Bone marrow (tissue), 2 donors: Measurements from ENCODE around the gene PCDH9.
"Not testable (repeated sequence)": the region's sequence is repeated elsewhere in the genome, so short reads cannot be mapped to it uniquely, and the experiment has no call there.

Experiments
- DNase-seq, 2 donors: peaks; one replicate each; lab custom pipeline; 2025; lab: John Stamatoyannopoulos, UW

The PCDH9 gene

GRCh38 chr13:66338542-66338941 lies 891.6 kb downstream of the PCDH9 start:
- DNase-seq = no peak

- no peak for DNase-seq
Measured at GRCh38 chr13:66335626-66336025, 894.5 kb downstream of the PCDH9 start.

- DNase-seq = no peak
Measured at GRCh38 chr13:66329988-66330451, 900.1 kb downstream of the PCDH9 start.

- no peak for DNase-seq
Measured at GRCh38 chr13:66328476-66328875, 901.7 kb downstream of the PCDH9 start.

GRCh38 chr13:66323745-66324347 lies 906.3 kb downstream of the PCDH9 start:
- no peak for DNase-seq

- no peak for DNase-seq
Measured at GRCh38 chr13:66322936-66323335, 907.2 kb downstream of the PCDH9 start.

- no peak for DNase-seq
Measured at GRCh38 chr13:66322193-66322740, 907.9 kb downstream of the PCDH9 start.

DNA sequence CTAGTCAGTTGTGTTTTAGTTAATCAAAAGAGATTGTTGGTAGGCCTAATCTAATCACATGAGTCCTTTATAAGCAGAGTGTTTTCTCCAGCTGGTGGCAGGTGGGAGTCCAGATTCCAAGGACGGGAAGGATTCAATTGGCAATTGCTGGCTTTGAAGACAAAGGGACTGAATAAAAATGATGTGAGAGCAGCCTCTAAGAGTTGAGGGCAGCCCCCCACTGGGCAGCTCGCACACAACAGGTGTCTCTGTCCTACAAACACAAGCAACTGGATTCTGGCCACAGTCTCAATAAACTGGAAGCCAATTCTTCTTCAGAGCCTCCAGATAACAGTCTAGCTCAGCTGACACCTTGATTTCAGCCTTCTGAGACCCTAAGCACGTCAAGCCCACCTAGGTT lies 915.2 kb downstream of the PCDH9 start:
- no peak for DNase-seq

DNA sequence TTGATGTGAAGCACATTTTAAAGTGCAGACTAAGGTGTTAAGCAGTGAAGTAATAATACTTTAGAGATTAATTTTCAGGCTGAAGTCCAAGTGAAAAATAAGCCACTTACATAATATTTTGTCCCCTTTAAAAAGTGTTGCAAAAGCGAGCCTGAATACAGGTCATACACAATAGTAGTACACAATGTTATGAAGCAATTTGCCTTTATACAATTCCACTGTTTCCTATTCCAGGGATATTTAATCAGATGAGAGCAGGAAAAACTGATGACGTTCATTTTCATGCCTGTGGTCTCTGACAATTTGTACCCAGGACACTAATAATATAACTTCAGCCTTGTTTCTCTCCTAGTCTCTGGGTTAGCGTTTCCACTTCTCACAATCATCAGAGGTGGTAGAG lies 916.7 kb downstream of the PCDH9 start:
- no peak for DNase-seq

- DNase-seq = no peak
Measured at GRCh38 chr13:66312312-66313087, 917.6 kb downstream of the PCDH9 start.

DNA sequence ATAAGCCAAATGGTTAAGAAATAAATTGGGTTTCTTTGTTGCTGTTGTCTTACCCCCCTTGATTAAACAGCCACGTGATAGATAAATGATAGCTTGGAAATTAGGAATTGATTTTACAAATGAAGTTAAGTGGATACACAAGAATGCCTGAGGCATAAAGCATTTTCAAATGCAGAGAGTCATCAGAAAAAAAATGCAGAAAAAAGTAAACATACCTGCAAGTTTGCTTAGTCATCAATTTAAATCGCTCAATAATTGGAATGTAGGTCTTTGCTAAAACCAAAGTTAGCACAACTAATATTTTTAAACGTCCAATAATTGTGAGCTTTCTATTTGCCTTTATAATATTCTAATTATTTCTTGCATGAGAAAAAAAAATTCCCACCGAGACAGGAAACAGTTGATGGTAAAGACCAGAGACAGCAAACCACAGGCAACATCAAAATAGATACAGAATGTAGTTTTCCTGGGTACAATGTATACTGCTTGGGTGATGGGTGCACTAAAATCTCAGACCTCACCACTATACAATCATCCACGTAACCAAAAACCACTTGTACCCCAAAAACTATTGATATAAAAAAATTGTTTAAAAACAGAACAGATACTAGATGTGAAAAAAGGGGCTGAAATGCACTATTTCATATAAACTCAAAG lies 924.0 kb downstream of the PCDH9 start:
- DNase-seq = no peak

DNA sequence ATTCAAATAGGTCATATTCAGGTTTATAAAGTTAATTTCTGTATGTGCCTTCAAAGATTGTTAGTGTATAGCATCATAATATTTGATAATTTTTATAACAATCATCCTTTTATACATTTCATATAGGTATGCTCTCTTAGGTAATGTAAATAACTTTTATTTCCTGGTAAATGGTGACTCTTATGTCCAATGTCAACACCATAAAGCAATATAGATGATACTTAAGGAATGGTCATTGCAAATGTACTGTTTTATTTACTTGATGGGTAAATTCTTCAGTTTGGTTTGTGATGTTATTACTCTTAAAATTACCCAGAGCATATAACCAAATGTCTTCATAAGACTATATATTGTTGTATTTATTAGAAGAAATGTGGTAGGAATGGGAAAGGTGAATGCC lies 928.7 kb downstream of the PCDH9 start:
- DNase-seq = no peak

GRCh38 chr13:66301006-66301405 lies 929.1 kb downstream of the PCDH9 start:
- no peak for DNase-seq

DNA sequence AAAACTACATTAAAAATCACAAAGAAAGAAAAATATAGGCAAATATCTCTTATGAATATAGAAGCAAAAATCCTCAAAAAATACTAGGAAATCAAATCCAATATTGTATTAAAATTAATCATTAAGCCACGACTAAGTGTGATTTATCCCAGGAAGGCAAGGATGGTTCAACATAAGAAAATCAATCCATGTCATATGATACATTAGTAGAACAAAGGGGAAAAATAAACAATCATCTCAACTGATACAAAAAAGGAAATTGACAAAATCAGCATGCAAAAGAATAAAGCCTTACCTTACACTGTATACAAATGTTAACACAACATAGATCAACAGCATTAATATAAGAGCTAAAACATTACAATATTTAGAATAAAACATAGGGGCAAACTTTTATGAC lies 933.3 kb downstream of the PCDH9 start:
- DNase-seq = no peak

DNA sequence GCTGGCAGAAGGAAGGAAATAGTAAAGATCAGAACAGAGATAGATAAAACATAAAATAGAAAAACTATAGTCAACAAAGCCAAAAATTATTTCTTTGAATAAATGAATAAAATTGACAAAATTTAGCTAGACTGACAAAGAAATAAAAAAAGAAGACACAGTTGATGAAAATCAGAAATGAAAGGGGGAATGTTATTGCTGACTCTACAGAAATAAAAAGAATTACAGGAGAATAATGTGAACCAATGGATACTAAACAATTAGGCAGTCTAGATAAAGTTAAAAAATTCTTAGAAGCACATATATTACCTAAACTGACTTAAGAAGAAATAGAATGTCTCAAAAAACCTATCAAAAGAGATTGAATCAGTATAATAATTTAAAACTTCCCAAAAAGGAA lies 933.8 kb downstream of the PCDH9 start:
- no peak for DNase-seq

DNA sequence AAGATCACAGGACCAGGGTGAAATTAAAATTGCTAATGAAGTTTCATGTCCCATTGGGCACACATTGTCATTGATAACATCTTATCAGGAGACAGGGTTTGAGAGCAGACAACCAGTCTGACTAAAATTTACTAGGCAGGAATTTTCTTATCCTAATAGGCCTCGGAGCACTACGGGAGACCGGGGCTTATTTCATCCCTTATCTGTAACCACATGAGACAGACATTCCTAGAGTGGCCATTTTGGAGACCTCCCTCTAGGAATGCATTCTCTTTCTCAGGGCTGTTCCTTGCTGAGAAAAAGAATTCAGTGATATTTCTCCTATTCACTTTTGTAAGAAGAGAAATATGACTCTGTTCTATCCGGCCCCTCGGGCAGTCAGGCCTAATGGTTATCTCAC lies 943.3 kb downstream of the PCDH9 start:
- not testable (repeated sequence) for DNase-seq

DNA sequence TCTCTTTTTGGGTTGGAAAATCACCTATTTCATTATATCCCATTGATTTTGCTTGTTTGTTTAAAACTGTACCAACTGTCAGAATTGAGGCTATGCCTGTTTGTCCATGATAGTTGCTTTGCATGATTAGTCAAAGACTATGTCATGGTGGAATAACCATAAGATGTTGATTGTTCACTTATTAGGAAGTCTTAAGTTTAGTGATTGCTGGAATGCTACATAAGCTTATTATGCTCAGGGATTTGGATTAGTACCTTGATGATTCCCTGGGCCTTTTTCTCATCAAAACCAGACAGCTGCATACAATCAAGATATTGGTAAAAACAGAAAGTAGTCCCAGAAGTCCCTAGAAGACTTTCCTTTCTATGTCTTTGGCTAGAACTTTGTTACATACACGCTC lies 954.7 kb downstream of the PCDH9 start:
- DNase-seq = no peak

DNA sequence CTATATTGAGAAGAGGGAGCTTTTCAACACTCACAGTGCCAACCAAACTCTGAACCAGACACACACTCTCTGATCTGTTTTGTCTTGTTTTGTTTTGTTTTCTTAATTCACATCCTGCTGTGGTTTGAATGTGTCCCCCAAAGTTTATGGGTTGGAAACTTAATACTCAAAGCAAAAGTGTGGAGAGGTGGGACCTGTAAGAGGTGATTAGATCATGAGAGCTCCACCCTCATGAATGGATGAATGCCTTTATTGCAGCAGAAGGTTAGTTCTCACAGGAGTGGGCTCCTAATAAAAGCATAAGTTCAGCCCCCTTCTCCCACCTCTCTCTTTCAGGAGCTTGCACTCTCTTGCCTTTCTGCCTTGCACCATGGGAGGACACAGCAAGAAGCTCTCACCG lies 957.1 kb downstream of the PCDH9 start:
- no peak for DNase-seq

DNA sequence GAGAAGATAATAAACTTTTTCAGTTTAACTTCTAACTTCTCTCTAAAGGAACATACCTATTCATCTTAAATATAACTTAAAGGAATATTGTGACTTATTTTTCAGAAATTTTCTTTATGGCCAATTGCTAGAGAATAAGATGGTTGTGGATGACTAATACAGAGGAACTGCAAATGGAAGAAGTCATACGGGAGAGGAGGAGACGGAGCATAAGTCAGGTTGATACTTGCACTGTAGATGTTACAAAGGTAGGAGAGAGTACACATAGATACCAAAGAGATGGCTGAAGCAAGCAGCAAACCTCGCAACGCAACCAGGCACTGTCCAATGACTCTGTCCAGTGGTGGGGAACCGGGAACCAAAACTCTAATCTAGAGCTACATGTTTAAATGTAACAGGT lies 963.4 kb downstream of the PCDH9 start:
- DNase-seq = no peak

- DNase-seq = no peak
Measured at GRCh38 chr13:66266348-66266747, 963.8 kb downstream of the PCDH9 start.

- no peak for DNase-seq
Measured at GRCh38 chr13:66265371-66265770, 964.8 kb downstream of the PCDH9 start.

- no peak for DNase-seq
Measured at GRCh38 chr13:66264971-66265370, 965.2 kb downstream of the PCDH9 start.

DNA sequence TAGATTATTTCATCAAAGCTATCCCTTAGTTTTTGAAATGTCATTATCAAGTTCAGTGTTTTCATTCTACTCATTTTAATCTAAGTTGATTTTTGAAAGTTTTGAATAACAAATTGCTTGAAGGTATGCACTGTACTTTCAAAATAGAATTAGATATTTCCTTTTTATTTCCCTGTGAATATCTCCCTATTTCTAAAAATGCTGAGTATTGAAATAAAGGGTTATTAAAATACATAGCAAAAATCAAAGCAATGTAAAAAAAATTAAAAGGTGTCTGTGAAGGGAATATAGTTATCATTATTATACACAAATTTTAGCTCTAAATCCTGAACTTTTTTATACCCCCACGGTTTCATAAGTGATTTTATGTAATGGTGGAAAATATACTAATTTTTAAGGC lies 967.8 kb downstream of the PCDH9 start:
- DNase-seq = no peak
